HG03039 (cell line): ENCODE data around the gene ADARB2.

Source experiments
- ATAC-seq: cut with Tn5 transposase; IDR thresholded peaks from one replicate; pipeline ENCODE4 v1.9.1; 2021; ENCODE audit warnings: mild to moderate bottlenecking, moderate library complexity; ENCODE audit not compliant: unreplicated experiment

Gene ADARB2

DNA sequence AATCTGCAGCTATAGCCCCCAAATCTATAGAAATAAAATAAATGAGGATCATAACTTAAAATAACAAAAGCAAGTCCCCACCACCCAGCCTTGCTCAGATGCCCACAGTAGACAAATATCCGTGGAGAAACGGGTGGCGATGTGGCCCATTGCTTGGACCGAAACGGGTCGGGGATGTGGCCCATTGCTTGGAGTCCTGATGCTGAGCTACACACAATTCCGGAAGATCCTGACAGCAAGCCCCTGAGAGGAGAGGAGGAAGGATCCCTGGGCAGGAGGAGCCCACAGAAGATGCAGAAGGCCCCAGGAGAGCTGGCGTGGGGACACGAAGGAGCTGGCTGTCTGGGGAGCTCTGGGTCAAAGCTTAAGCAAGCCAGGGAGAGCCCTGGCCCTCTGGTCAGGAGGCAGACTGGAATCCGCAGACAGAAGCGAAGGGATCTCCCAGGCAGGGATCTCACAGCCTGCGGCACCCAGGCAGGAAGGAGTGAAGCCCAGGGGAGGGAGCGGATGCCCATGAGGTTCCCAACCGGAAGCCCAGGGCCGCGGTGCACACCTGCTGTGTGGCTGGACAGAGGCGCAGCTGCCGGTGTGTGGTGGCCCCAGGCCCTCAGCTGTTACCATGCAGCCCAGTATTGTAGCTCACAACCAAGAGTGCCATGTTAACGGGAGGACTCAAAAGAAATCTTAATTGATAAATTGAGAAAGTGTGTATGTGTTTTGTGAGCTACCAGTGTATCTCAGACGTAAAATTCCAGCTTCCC, 138.8 kb downstream of the ADARB2 start:
- ATAC-seq = no peak

DNA sequence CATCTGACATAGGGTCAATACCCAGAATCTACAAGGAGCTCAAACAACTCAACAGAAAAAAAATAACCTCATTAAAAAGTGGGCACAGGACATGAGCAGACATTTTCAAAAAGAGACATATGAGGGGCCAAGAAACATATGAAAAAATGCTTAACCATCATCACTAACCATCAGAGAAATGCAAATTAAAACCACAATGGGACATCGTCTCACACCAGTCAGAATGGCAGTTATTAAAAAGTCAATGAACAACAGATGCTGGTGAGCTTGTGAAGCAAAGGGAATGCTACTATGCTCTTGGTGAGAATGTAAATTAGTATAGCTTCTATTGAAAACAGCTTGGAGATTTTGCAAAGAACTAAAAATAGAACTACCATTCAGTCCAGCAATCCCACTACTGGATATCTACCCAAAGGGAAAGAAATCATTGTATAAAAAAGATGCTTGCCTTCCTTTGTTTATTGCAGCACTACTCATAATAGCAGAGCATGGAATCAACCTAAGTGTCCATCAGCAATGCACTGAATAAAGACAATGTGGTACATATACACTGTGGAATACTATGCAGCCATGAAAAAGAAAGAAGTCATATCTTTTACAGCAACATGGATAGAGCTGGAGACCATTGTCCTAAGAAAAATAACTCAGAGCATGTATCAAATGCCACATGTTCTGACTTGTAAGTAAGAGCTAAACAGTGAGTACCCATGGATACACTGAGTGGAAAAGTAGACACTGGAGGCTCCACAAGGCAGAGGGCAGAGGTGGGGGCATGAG, 139.8 kb downstream of the ADARB2 start:
- ATAC-seq = no peak

DNA sequence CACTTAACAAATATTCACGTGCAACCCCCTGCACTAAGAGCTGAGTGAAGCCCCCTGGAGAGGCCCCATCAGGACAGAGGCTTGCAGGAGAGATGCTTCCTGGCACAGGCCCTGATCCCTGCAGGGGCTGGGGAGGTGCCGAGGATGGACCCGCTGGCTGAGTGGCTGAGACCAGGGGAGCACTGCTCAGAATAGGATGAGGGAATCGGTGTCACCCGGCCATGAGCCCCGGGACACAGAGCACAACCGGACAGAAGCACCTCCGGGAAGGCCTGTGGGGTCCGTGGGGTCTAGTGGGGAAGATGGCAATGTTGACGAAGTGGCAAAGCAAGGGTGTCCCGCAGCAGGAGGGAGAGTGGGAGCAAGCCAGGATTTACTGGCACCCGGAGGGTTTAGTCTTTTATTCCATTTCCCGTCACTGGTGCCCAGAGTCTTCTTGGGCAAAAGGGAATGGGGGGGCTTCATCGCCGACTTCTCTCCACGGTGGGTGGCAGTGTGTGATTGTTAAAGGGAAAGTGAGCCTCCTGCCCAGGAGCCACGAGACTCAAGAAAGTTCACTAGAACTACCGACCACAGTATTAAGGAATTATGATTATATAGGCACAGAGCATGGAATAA, 140.7 kb downstream of the ADARB2 start:
- no peak for ATAC-seq

DNA sequence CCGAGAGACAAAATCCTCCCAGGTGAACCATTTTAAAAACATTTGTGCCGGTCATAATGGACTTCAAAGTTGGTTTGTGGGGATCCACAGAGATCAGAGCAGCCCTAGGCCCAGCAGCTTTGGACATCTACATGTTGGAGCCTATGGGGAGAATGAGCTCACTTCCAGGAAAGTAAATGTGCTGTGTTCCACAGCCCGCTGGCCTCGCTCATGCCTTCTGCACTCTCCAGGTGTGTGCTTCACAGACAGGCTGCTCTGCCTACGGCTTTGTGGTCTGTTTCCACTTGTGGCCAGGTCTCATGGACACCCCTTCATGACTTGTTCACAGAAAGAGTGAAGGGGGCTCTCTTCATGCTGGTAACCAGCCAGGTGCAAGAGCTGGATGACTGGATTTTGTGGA, 141.6 kb downstream of the ADARB2 start:
- ATAC-seq = no peak

DNA sequence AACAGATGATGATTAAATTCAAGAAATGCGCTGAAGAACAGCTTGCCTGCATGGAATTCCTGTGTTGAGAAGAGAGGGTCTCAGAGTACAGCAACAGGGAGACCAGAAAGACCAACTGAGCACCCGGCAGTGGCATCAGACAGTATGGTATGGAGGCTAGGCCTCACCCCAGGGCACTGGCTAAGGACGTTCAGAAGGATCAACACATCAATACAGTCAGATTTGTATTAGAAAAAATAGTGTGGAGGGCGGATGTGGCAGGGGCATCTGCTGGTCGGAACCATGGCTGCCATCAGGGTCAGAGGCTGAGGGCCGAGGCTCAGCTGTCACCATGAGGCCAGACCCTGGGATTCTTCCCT, 142.1 kb downstream of the ADARB2 start:
- ATAC-seq = no peak

DNA sequence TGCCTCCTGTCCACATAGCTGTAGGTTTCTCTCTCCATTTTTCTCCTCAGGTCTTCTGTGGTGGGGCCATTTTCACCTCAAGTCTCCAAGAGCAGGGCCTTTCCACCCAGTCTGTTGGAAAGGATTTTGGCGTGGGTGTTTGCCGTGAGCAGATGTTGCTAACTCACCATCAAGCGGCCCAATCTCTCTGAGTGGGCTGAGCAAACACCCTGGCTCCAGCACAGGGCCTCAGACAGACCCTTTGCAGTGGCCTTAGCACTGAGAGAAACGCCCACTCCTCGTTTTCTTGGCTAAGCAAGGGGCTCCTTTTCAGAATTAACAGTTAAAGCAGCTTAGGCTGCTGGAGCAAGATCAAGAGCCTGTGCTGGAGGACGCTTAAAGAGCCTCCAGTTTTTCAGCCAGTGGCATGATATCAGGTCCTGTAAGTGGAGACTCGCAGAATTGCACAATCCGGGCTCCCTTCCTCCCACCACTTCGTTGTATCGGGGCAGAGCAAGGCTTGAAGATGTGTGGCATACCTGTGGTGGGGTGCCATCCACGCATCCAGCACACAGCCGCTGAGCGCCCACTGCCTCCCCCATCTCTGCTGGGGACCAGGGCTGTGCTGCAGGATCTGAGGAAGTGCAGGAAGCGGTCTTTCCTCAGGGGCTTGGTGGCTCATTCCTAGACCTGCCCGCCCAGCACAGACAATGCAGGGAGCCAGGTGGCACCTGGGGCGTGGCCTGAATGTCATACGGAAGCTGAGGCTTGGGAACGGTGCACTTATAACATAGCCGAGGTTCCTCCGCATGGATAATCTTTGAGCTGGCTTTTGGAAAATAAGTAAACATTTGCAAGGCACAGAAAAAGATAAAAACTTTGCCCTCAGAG, 142.7 kb downstream of the ADARB2 start:
- ATAC-seq = no peak

DNA sequence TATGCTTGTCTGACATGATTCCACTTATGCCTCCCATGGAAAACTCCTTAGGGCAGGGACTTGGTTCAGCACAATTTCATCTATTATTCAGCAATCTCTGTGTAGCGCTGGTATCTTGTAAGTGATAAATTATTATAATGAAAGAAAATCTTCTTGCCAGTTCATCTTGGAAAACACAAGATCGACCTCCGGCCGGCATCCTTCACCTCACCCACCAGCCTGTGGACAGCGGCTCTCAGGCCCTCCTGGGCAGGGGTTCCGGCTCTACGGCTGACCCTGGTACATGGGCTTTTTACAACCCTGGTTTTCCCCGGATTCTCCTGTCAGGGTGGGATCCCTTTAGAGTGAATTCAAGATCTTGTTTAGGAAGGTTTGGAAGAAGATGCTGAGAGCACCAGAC, 145.6 kb downstream of the ADARB2 start:
- ATAC-seq = no peak

DNA sequence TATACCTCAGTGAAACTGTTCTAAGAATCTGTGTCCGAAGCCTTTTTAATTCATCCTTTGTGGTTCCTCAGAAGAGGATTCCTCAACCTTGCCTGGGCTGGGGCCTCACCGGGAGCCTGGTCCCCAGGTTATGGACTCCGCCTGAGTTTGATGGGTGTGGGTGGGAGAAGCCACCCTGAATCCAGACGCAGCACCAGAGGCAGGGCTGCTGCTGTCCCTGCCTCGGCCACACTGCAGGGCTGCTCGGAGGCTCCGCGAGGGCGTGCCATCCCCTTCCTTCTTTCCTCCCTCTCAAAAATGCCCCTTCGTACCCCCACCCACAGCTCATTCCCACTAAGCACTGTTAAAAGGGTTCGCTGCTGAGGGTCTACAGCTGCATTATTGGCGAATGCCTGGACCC, 146.3 kb downstream of the ADARB2 start:
- no peak for ATAC-seq

DNA sequence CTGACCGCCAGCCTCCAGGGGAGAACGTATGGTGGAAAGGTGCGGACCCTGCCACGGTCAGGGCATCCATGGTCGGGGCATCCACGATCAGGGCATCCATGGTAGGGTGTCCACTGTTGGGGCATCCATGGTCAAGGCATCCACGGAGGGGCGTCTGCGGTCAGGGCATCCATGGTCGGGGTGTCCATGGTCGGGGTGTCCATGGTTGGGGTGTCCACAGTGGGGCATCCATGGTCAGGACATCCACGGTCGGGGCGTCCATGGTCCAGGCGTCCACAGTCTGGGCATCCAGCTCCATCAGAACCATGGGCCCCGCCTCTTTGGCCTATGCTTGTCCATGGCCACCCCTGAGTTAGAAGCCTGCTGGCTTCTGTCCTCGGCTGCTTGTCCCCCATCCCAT, 148.1 kb downstream of the ADARB2 start:
- no peak for ATAC-seq

DNA sequence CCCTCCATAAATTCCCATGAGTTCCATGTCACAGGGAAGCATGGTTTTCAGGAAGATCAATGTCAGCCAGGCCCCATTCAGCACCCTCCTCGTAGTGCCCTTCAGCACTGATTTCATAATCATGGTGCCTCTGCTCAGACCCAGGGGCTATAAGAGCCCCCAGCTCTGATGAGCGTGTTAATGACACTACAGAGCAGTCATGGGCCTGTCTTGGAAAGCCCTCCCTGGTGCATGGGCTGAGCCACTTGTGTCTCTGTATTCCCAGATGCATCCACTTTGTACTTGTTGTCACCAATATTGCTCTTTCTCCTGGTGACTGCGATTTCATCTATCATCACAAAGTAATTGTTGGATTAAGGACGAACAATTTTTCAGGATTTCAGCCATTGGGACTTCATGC, 154.6 kb downstream of the ADARB2 start:
- no peak for ATAC-seq

DNA sequence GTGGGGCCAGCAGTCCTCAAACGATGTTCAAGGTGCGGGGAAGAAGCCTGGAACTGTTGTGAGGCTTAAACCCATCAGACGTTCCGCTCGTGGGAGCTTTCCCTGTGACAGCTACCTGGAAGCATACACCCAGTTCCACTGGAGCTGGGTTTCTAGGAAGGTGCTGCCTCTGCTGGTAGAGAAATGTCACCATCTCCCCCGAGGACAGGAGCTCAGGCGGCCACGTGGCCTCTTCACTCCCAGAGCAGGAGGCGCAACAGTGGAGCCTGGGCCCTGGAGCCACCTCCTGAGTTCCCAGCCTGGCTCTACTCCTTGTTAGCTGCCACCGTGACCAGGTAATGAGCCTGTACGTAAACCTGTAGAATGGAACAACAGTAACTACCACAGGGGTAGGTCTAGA, 156.1 kb downstream of the ADARB2 start:
- no peak for ATAC-seq

DNA sequence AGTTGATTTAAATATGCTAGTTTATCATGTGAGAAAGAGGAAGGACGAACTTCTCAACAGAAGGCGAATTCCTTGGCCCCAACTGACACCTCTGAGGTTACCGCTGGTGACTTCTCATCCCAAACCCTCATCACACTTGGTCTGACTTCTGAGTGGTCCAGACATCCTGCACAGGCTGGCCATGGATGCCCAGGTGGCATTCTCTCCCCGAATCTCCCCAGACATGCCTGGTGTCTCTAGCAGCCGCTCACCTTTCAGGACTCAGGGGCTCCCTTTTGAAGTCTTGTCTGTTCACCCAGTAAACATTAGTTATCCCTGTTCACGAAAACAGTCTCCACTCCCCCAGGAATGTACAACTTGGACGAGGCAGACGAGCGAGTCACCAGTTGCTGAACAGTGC, 157.7 kb downstream of the ADARB2 start:
- no peak for ATAC-seq

DNA sequence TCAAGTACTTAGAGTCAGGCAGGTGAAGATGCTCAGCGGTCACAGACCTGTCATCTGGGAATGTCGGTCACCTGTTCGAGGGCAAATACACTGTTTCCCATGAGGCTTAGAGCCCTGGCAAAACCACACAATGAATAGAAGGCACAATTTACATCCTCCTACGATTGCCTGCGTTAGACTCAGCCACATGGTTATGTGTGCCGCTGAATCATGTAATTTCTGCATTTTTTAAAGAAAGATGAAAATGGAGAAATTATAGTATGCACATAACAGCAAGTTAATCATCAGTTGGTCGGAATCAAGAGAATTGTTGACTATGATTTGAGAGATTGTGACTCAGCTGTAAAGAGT, 158.2 kb downstream of the ADARB2 start:
- ATAC-seq = no peak

DNA sequence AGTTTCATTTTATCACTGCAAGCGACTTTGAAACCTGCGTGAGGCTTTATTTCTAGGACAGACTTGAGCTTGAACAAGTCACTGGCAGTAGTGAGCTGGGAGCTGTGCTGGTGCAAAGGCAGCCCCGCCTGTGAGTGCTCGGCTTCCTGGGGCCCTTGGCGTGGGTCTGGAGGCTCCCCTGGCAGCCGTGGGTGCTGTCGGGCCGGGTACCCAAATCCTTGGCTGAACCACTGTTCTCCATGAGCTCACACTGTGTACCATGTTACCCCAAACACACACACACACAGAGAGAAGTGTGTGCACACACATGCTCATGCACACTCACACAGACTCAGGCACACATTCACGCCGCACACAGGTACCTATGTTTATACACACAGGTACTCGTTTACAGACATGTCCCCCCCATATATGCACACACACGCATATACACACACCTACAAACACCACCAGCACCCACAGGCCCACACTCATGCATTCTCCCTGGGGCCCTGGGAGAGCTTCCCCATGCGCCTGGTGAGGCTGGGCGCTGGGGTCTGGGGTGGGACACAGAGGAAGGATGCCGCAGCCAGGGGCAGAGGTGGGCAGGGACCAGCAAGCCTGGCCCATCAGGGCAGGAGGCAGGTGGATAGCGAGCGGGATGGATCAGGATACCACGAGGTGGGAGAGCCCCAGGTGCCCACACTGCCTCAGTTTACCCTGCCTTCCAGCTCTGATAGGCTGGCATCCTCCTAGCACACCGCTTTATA, 158.8 kb downstream of the ADARB2 start:
- no peak for ATAC-seq

DNA sequence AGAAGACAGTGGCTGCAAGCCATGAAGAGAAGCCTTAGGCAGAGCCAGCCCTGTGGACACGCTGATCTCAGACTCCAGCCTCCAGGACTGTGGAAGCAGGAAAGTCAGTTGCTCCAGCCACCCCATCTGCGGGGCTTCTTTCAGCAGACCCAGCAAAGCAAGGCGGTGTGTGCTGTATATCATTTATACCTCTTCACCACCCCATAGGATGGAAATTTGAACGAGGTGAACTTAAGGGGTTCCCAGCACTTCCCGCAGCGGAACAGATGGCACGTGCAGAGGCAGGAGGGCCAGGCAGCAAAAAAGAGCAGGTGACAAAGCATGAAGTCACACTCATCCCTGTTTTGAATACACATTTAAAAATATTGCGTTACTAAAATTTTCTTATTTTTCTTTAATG, 159.4 kb downstream of the ADARB2 start:
- ATAC-seq = no peak

DNA sequence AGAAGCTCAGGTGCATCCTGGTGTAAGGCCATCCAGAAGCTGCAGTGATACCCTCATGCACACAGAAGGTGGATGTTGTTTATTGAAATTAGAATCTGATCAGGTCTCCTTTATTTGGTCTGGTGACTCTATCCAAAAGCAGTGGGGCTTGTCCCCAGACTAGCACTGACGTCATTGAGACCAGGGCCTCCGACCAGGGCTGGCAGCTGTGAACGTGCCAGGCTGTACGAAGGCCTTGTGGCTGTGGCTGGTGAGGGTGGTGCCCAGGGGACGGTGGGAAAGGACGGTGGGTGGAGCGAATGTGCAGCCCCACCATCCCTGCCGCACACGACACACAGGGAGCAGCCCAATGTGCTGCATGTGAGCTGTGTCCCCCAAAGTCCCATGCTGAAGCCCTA, 160.0 kb downstream of the ADARB2 start:
- no peak for ATAC-seq

DNA sequence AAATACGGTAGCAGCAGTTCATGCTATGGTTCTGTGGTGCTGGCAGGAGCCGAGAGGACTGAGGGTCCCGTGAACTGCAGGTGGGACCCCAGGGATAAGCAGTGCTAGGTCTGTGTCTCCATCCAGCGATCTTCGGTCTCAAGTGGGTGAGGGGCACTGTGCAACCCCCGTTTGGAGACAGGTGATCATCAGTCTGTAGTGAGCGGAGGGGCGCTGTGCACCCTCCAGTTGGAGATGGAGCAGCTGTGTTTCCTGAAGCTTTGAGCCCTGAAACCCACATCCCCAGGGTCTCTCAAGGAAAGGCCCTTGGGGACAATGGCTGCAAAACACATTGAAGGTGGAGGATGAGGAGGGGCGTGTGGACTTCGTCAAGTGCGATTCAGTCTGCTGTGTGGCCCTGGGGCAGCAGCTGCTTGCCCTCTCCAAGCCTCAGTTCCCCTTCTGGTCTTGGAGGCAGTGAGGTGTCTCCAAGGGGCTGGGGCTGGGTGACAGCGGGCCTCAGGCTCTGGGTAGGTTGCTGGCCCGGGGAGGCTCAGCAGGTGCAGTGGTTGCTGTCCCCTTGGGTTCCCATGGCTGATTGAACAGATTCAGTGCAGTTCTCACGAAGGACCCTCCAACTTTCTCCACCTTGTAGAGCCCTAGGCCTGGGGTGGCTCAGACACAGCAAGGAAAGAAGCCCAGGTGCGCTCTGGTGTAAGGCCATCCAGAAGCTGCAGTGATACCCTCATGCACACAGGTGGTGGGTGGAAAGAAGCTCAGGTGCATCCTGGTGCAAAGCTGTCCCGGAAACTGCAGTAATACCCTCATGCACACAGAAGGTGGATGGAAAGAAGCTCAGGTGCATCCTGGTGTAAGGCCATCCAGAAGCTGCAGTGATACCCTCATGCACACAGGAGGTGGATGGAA, 160.6 kb downstream of the ADARB2 start:
- no peak for ATAC-seq

DNA sequence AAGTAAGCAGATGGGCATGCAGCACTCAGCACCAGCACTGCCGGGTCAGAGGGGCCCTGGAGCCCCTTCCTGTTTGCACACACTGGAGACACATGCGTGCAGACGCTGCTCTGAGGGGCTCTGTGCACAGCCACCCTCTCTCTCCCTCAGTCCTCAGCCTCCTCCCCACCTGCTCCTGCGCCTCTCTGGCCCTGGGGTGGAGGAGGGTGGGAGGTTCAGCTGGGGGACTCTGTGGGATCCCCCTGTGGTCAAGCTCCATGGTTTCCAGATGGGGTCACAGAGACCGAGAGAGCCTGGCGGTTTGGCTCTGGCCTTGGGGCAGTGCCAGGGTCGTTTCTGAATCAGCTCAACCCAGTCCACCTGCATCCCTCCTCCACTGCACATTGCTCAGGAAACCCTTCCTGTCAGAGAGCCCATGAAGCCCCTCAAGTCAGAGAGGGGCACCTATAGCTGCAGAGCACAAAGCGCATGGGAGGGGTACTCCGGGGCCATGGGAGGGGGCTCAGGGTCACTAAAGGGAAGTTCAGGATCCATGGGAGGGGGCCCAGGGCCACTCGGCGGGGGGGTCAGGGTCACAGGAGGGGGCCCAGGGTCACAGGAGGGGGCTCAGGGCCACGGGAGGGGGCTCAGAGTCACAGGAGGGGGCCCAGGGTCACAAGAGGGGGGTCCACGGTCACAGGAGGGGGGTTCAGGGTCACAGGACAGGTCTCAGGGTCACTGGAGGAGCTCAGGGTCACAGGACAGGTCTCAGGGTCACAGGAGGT, 161.7 kb downstream of the ADARB2 start:
- no peak for ATAC-seq

DNA sequence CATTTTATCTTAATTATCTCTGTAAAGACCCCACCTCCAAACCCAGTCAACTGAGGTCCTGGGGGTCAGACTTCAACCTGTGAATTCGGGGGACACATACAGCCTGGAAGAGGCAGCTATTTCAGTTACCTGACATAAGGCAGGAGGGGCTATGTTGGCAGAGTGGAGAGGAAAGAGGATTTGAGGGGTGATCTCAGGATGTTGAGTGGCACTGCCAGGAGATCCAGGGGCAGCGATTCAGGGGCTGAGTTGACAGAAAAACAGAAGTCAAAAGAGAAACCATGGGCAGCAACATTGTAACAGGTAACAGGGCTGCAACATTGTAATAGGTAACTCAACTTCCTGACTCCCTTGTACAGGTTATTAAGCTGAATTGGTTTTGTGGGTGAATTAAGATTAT, 162.6 kb downstream of the ADARB2 start:
- no peak for ATAC-seq
